Activated CD4-positive, alpha-beta T cell treated with anti-CD3 and anti-CD28 coated beads, Interleukin-2, amount 50 U/mL, for 24 hours (primary cell): ENCODE measurements around the gene TTLL12.

Experiments
- DNase-seq, 2 donors: peaks; one replicate each; pipeline ENCODE4 v3.0.0-alpha.2; 2020; ENCODE audit warnings: low read depth in 1 of 2, low spot score in 1 of 2

TTLL12 gene

DNA sequence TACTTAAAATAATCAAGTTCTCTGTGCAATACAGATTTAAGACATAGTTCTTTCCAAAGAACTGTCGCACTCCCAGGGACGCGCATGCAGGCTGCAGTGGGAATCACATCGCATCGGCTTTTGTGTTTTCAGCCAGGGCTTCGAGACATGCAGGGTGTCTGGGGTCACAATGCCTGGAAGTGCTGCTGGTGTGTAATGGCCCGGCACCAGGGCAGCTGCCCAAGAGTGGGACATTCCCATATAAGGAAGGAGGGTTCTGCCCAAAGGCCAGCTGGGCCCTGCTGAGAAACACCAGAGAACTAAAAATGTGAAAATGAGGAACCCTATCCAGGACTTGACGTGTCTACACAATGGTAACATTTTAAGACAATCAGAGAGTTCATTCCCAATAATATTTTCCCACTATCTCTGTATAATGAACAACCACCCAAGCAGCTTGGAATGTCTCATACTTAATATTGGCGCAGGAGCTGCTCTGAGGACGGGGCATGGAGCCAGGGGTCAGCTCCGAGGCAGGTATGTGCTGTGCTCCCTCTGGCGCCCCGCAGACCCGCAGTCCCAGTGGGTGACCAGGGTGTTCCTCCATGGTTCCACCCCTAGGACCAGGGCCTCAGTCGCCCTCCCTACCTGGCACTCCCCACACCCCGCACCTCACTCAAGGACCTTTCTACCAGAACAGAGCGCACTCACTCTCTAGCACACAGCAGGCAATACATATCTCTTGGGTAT lies 55.0 kb downstream of the TTLL12 start:
- DNase-seq: no peak

DNA sequence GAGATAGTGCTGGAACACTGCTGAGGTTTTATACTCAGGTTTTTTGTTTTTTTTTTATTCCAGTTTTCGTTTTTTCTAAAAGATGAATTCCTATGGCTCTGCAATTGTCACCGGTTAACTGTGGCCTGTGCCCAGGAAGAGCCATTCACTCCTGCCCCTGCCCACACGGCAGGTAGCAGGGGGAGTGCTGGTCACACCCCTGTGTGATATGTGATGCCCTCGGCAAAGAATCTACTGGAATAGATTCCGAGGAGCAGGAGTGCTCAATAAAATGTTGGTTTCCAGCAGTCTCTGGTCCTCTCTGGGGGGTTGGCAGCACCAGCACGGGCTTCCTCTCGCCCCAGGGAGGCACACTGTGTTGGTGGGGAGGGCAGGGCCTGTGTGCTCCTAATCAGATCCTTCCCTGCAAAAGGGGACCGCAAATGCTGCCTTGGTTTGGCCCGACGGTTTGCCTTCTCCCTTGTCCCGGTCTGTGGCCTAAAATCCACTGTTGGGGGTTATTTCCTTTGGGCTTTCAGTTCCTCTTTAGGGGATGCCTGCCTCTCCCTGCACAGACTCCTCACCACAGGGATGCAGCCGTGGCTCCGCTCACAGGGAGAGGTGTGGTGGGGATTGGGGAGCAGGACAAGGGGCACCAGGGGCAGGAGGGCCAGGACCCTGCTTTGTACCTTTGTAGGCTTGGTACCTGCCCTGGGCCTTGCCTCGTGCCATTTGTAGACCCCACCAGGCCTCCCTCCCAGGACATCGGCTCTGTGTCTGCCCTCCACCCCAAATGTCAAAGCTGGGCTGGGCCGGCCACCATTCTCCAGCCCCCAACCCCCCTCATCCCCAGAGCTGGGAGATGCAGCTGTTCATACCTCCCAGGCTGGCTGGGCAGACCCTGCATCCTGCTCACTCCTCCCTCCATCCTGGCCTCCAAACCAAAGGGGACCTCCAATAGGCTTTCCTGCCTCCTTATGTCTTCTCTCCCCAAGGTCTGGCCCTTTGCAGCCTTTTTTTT lies 57.2 kb downstream of the TTLL12 start:
- no peak for DNase-seq

DNA sequence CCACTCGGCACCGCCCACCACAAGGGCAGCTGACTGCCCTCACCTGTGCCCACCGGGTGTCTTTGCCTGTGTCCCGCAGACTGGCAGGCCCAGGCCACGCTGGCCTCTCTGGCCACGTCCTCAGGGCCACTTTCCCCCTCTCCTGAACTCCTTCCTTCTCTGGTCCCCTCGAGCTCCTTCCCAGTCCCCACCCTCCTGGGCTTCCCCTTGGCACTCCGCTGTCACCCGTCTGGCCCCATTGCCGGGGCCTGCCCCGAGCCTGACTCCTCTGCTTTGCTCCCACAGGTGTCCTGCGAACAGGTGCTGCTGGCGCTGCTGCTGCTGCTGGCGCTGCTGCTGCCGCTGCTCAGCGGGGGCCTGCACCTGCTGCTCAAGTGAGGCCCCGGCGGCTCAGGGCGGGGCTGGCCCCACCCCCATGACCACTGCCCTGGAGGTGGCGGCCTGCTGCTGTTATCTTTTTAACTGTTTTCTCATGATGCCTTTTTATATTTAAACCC lies 58.0 kb downstream of the TTLL12 start:
- DNase-seq: no peak

DNA sequence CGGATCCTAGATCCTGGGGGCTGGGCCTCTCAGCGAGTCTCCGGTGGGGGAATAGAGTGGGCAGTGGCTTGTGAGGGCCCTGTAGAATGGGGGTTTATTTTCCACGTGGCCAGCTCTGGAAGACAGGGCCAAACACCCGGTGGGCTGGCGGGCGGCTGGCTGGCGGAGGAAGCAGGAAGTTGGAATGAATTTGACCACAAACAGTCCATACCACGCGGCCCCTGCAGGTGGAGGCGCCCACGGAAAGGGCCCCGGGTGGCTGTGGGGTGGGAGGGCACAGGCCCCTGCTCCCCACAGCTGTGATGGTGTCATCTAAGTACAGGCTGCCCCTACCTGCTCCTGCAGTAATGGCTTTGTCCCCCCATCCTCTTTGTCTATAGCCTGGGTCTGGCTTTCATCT lies 58.8 kb downstream of the TTLL12 start:
- no peak for DNase-seq

DNA sequence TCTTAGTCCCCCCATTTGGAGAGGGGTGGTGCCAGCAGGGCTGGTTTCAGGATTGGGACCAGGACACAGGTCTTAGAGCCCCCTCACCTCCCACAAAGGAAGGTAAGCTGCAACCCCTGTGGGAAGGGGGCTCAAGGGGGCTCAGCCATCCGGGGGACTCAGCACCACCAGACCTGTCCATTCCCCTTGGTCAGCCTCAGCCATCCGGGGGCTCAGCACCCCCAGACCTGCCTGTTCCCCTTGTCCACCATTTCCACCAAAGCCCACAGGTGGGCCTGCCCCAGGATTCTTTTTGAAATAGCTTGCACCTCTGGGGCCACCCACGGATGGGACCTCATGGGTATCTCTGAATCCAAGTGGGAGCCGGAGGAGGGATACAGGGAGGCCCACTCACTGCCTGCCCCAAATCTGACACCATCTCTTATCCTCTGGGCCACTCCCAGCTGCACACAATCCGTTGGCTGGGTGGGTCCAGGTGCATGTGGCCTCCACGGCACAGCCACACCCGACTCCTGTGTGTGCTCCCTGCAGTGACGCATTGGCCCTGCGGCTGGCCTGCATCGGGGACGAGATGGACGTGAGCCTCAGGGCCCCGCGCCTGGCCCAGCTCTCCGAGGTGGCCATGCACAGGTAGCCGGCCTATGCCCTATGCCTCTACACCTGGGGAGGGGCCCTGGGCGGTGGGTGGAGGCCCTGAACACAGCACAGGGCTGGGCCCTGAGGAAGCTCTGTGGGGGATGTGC lies 59.6 kb downstream of the TTLL12 start:
- DNase-seq: no peak

DNA sequence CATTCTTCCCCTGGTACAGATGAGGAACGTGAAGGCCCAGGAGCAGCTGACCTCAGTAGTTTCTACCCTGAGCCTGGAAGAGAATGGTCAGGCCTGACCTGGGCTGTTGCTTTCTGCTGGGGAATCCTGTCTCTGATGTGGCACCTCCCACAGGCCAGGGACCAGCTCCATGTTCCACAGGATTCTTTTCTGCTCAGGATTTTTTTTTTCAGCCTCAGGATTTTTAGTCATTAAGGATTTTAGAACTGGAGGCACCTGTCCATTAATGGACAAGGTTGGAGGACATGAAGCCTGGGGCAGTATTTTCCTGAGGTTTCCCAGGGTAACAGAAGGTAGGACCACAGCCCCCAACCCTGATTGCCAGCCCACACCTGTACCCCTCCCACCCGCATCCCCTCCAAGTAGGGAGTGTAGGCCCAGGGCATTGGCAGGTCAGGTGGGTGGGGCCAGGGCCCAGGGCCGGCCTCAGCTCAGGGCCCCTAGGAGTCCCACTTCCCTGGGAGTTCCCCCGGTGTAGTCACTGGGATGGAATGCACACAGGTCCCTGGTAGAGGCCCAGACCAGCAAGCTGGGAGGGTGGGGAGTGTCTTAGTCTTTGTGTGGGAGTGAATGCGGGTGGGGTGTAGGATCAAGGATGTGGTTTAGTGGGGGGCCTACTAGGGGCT lies 60.3 kb downstream of the TTLL12 start:
- DNase-seq: no peak

DNA sequence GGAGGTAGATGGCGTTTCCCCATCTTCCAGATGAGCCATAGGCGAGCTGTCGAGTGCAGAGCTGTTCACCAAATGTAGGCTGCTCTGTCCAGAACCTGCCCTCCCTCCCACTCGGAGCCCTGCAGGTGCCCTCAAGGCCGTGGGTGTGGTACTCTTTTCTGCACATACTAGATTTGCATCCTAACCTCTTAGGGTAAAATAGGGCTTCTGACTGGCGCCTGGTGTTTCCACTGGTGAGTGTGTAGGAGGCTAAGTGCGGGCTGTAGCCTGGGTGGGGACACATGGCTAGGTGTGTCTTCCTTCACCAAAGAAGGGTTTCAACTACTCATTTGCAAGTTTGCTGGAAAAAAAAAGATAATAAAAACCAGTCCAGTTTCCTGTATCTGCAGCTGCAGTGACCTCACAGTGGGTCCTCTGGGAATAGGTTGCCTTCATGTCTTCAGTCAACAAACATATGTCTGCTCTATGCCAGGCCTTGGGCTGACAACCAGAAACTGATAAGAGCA lies 67.9 kb downstream of the TTLL12 start:
- no peak for DNase-seq

DNA sequence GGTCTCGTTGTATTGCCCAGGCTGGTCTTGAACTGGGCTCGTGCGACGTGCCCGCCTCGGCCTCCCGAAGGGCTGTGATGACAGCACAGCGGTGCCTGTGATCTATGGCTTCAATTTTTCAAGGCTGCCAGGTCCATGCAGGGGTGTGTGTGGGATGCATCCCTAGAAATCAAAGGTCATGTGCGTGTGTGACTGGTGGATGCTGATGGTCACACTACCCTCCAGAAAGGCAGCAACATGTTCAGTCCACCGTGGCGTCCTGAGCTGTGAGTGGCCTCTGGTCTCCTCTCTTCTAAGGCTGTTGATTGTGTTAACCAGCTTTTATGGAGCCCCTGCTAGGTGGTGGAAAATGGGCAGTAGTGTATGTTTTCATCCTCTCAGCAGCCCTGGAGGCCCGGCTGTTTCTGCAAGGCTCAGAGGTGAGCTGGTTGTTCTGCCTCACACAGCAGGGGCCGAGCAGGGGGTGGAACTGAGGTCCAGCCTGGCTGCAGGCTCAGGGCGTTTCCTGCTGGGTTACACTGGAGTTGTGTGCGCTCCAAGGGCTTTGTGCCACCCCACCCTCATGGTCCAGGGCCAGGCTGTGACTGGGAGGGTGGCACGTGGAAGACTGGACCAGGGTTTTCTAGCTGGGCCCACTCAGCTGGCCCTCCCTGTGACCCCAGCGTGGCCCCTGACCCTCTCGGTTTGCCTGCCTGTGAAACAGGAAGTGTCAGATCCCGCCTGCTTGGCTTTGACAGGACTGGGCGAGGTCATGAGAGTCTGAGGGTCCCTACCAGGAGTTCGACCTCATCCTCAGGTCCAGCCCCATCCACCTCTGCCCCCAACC lies 68.7 kb downstream of the TTLL12 start:
- no peak for DNase-seq

DNA sequence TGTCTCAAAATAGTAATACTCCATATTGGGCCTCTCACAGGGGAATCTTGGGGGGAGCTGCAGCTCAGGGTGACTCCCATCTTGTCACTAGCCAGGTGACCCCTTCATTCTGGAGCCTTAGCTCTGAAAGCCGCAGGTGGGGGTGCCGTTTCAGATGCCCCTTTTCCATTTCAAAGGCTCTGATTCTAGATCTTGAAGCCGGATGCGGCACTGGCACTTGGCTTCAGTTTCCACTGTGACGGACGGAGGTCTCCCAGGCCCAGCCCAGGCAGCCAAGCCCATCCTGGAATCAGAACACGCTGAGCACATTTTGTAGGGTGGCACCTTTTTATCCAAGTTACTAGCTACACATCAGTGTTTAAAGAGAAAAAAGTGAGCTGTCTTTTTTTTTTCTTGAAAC lies 70.0 kb downstream of the TTLL12 start:
- no peak for DNase-seq
